ENCODE results near the gene ACO1.

- TF ChIP-seq CTCF (conservative IDR thresholded peaks at IDR 0.05): no peak
- TF ChIP-seq ZFX (IDR thresholded peaks at IDR 0.05): no peak
Measured at GRCh38 chr9:32490601-32491000, 106.2 kb downstream of the ACO1 start.

Measured in C4-2B (cell line).